Islet precursor cell (in vitro differentiated cells): Measurements from ENCODE around the gene ACVR2A.

ENCODE experiments used
- DNase-seq: peaks from one replicate; pipeline ENCODE4 v3.0.0-alpha.2; 2018

The ACVR2A gene

DNA sequence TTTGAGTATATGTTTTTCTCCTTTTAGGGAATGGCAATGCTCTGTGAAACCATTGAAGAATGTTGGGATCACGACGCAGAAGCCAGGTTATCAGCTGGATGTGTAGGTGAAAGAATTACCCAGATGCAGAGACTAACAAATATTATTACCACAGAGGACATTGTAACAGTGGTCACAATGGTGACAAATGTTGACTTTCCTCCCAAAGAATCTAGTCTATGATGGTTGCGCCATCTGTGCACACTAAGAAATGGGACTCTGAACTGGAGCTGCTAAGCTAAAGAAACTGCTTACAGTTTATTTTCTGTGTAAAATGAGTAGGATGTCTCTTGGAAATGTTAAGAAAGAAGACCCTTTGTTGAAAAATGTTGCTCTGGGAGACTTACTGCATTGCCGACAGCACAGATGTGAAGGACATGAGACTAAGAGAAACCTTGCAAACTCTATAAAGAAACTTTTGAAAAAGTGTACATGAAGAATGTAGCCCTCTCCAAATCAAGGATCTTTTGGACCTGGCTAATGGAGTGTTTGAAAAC lies 82.3 kb downstream of the ACVR2A start:
- DNase-seq: no peak

DNA sequence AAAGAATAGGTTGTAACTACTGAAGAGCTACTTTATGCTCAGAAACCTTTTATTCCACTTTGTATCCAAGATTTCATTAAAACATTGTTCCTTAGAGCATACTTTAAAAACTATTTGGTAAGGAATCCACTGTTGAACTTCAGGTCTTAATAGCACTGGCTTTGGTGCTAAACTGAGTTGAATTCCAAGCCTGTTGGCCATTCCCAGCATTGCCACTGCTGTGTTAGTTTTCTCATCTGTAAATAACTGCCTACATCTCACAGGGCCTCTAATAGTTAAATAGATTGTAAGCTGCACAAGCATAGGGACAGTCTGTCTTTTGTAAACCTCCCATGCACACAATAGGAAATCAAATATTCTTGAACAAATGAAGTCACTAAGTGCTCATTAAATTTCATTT lies 89.1 kb downstream of the ACVR2A start:
- DNase-seq: no peak

DNA sequence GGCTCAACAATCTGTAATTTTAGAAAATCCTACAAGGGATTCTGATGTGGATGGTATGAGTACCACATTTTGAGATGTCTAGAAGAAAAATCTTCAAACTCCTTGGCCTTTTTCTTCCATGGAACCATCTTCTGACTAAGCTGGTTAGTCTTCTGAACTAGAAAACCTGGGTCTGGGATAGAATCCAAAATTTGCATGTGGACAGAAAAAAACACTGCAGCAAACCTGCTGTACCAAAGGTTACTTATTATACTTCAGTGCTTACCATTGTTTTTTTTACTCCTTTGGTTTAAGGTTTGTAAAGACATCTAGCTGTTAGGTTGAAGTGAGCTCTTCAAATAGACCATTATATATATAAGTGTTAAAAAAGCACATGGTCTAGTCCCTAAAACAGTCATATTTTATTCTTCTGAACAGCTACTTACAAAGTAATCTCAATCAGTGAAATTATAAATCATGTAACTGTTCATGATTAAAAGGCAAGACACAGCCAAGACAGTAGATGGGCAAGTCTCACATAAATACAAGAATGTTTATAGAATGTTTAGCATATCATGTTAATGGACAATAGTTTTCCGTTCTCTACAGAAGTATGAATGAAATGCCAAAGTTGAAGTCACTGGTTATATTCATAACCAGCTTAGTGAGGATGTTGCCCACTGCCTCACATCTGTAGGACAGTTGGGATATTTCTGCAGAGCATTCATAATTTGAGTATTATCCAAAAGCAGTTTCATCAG lies 90.2 kb downstream of the ACVR2A start:
- no peak for DNase-seq

DNA sequence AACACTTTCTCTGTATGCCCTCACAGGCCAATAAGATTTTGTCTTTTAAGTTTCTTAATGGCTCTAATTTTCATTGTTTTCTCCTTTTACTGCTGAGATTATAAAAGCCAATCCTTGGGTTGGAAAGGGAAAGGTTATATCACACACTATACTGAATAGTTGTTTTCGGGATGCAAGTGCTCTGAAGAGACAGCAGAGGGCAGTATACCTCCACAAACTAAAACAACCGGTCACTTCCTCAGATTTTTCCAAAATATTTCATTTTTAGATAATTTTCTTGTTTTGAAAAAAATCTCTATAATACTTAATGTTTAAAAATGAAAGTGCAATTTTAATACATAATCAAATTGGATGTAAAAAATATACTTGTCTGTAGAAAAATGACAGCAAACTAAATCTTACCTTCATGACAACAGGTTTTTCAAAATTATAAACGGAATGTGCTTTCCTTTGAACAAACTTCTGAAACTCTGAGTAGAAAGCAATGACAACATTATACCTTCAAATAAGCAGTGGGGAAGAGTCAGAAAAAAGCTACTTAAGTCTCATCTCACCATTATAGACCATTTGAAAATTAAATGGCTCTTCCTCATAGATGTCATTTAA lies 93.0 kb downstream of the ACVR2A start:
- no peak for DNase-seq

DNA sequence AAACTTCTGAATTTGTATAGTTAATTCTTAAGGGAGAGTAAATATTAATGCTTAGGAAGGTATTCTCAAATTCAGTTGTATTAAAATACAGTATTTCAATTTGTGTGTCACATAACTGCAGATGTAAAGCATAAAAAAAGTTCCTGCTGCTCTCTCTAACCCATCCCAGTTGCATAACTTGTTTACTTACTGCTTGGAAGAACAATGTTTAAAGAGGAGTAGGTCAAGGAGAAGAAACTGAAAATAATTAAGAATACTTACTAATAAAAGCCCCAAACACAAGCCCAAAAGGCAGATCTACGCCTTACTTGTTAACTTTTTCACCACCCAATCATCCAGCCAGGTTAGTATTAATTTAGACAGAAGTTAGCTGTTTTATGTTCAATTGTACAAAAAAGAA lies 94.5 kb downstream of the ACVR2A start:
- no peak for DNase-seq

DNA sequence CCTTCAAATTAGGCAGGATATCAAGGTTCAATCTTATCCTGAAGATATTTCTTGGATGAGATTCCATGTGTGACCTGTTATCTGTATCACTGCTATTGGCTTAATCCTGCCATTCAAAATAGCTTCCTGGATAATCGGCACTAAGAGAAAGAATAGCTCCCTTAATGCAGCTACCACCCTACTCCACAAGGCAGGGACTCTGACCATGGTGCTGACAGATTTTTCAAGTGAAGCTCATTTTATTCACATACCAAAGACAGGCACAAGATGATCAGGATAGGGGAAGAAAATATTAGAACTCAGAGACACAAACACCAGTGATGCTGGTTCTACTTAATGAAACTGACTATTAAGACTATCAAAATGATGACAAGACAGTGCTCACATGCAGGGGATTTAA lies 100.8 kb downstream of the ACVR2A start:
- no peak for DNase-seq

DNA sequence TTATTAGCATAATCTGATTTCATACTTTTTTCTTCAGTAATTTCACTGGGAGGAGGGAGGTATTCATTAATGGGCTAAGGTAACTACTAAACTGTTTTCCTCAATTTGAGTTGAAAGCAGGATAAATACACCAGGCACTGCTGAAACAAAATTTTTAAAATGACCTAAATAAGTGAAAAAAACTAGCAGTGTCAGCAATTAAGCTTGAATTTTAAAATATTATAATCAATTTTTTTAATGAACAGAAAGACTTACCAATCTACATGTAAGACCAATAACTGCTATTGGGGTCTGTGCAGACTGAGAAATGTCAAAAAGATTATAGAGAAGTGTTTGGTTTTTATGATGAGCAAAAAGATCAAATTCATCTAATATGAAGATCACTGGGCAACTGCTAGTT lies 107.3 kb downstream of the ACVR2A start:
- DNase-seq: no peak

DNA sequence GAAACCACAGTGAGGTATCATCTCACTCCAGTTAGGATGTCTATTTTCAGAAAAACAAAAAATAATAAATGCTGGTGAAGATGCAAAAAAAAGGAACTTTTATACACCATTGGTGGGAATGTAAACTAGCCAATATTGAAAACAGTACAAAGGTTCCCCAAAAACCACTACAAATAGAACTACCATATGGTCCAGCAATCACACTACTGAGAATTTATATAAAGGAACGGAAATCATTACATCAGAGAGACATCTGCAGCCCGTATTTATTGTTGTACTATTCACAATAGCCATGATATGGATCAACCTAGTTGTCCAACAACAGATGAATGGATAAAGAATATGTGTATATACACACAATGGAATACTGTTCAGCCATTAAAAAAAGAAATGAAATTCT lies 123.7 kb downstream of the ACVR2A start:
- DNase-seq: no peak

DNA sequence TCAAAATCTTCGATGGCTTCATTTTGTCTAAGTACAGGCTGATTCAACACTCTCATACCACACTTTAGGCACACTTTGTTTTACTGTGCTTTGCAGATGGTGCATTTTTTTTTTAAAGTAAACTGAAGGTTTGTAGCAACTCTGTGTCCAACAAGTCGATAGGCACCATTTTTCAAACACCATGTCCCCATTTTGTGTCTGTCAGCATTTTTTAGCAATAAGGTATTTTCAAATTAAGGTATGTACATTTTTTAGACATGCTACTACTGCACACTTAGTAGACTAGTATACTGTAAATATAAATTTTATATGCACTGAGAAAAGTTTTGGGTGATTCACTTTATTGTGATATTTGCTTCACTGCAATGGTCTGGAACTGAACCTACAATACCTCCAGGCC lies 131.3 kb downstream of the ACVR2A start:
- DNase-seq: no peak

DNA sequence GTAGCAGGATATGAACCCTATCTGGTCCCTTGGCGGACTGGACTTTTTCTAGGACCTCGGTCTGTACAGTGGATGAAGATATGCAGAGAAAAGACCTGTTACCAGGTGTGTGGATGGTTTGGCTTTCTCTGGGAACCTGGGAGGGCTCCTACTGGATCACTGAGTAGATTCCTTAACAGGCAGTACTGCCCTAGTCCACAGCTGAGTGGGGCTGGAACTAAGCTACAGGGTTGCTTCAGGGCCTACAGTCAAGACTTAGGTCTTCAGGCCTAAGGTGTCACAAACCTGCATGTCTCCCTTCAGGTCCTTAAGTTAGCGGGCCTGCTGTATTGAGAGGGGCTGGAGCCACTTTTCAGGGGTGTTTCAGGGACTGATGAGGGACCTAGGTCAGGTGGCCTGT lies 132.8 kb downstream of the ACVR2A start:
- DNase-seq: no peak
